WTC11 (cell line): Measurements from ENCODE around the gene PRKRIP1.

Experiments
- ATF3 ChIP-seq: sonication (generic); formaldehyde crosslinking; conservative IDR thresholded peaks from 2 replicates; pipeline ENCODE4 v1.8.1; 2022; ENCODE audit warnings: mild to moderate bottlenecking, missing genetic modification reagents
- CREB1 ChIP-seq: sonication (generic); formaldehyde crosslinking; IDR thresholded peaks from 2 replicates; pipeline ENCODE4 v1.8.0; 2023; ENCODE audit warnings: mild to moderate bottlenecking, missing genetic modification reagents
- CTCF ChIP-seq: fragments of 200-600 bp; IDR thresholded peaks from 2 replicates; pipeline ENCODE4 v1.8.0; 2022; ENCODE audit warnings: antibody characterized with exemption
- ESRRA ChIP-seq: sonication (generic); formaldehyde crosslinking; IDR thresholded peaks from 2 replicates; pipeline ENCODE4 v1.8.1; 2022; ENCODE audit warnings: mild to moderate bottlenecking, missing genetic modification reagents, borderline replicate concordance
- JUN ChIP-seq: sonication (generic); formaldehyde crosslinking; IDR thresholded peaks from 2 replicates; pipeline ENCODE4 v1.8.0; 2023; ENCODE audit warnings: mild to moderate bottlenecking, missing genetic modification reagents
- NR2C2 ChIP-seq: sonication (generic); formaldehyde crosslinking; IDR thresholded peaks from 2 replicates; pipeline ENCODE4 v1.8.0; 2022; ENCODE audit warnings: mild to moderate bottlenecking, missing genetic modification reagents
- PRRX2 ChIP-seq: fragments of 250-450 bp; sonication (Bioruptor Pico); IDR thresholded peaks from 2 replicates; pipeline ENCODE4 v1.8.0; 2021; ENCODE audit warnings: mild to moderate bottlenecking
- SP1 ChIP-seq: sonication (generic); formaldehyde crosslinking; conservative IDR thresholded peaks from 2 replicates; pipeline ENCODE4 v1.8.1; 2022; ENCODE audit warnings: missing genetic modification reagents
- USF2 ChIP-seq: sonication (generic); formaldehyde crosslinking; IDR thresholded peaks from 2 replicates; pipeline ENCODE4 v1.8.1; 2023; ENCODE audit warnings: mild to moderate bottlenecking, missing genetic modification reagents, moderate library complexity
- ZBTB43 ChIP-seq: sonication (generic); formaldehyde crosslinking; IDR thresholded peaks from 2 replicates; pipeline ENCODE4 v1.8.1; 2023; ENCODE audit warnings: mild to moderate bottlenecking, missing genetic modification reagents
- ZNF121 ChIP-seq: sonication (generic); formaldehyde crosslinking; IDR thresholded peaks from 2 replicates; pipeline ENCODE4 v1.8.0; 2023; ENCODE audit warnings: missing genetic modification reagents
- ZSCAN18 ChIP-seq: fragments of 250-450 bp; sonication (Bioruptor Pico); IDR thresholded peaks from 2 replicates; pipeline ENCODE4 v2.1.2; 2022; ENCODE audit warnings: mild to moderate bottlenecking, moderate library complexity

- TF ChIP-seq SP1 (no peak), ZBTB43 (no peak), CTCF (no peak), CREB1 (CRISPR knock-in tag) (no peak), PRRX2 (CRISPR knock-in tag) (no peak), USF2 (CRISPR knock-in tag) (no peak), JUN (CRISPR knock-in tag) (no peak), ZNF121 (CRISPR knock-in tag) (no peak), ESRRA (CRISPR knock-in tag) (no peak), ATF3 (CRISPR knock-in tag) (no peak), NR2C2 (CRISPR knock-in tag) (no peak), ZSCAN18 (CRISPR knock-in tag) (no peak)
These were observed 63.2 kb downstream of the PRKRIP1 start for GRCh38 chr7:102459221-102459844.
